ENCODE measurements around the gene SHROOM3.

The SHROOM3 gene

GRCh38 chr4:76663824-76664223 lies 228.8 kb downstream of the SHROOM3 start:
- no peak for DNase-seq (ENCODE audit: low read depth)

- DNase-seq (ENCODE audit: low read depth): no peak
Observed at GRCh38 chr4:76665153-76665552, 230.1 kb downstream of the SHROOM3 start.

- DNase-seq (ENCODE audit: low read depth): no peak
Observed at GRCh38 chr4:76665721-76666120, 230.7 kb downstream of the SHROOM3 start.

- no peak for DNase-seq (ENCODE audit: low read depth)
Observed at GRCh38 chr4:76666944-76667532, 232.0 kb downstream of the SHROOM3 start.

GRCh38 chr4:76670631-76671030 lies 235.6 kb downstream of the SHROOM3 start:
- no peak for DNase-seq (ENCODE audit: low read depth)

GRCh38 chr4:76673362-76673761 lies 238.3 kb downstream of the SHROOM3 start:
- DNase-seq (ENCODE audit: low read depth): no peak

- DNase-seq (ENCODE audit: low read depth): no peak
Observed at GRCh38 chr4:76674983-76675382, 240.0 kb downstream of the SHROOM3 start.

- DNase-seq (ENCODE audit: low read depth): no peak
Observed at GRCh38 chr4:76677571-76678326, 242.7 kb downstream of the SHROOM3 start.

GRCh38 chr4:76679691-76680090 lies 244.7 kb downstream of the SHROOM3 start:
- DNase-seq (ENCODE audit: low read depth): no peak

- DNase-seq (ENCODE audit: low read depth): no peak
Observed at GRCh38 chr4:76680952-76681351, 245.9 kb downstream of the SHROOM3 start.

GRCh38 chr4:76681996-76682395 lies 247.0 kb downstream of the SHROOM3 start:
- no peak for DNase-seq (ENCODE audit: low read depth)

GRCh38 chr4:76683144-76683543 lies 248.1 kb downstream of the SHROOM3 start:
- DNase-seq (ENCODE audit: low read depth): no peak

GRCh38 chr4:76687746-76688448 lies 252.9 kb downstream of the SHROOM3 start:
- no peak for DNase-seq (ENCODE audit: low read depth)

GRCh38 chr4:76688619-76689144 lies 253.7 kb downstream of the SHROOM3 start:
- no peak for DNase-seq (ENCODE audit: low read depth)

GRCh38 chr4:76689145-76689817 lies 254.3 kb downstream of the SHROOM3 start:
- DNase-seq (ENCODE audit: low read depth): no peak

- no peak for DNase-seq (ENCODE audit: low read depth)
Observed at GRCh38 chr4:76690011-76690905, 255.2 kb downstream of the SHROOM3 start.

GRCh38 chr4:76690906-76691275 lies 255.9 kb downstream of the SHROOM3 start:
- no peak for DNase-seq (ENCODE audit: low read depth)

GRCh38 chr4:76691807-76692582 lies 257.0 kb downstream of the SHROOM3 start:
- DNase-seq (ENCODE audit: low read depth): no peak

GRCh38 chr4:76692761-76693160 lies 257.7 kb downstream of the SHROOM3 start:
- DNase-seq (ENCODE audit: low read depth): no peak

- DNase-seq (ENCODE audit: low read depth): no peak
Observed at GRCh38 chr4:76694056-76694455, 259.0 kb downstream of the SHROOM3 start.

GRCh38 chr4:76696109-76696508 lies 261.1 kb downstream of the SHROOM3 start:
- no peak for DNase-seq (ENCODE audit: low read depth)
